ENCODE measurements around the gene CRISPLD2.
A peak's percentile ranks its signal among the peaks of the same experiment; 100 is the strongest.

Gene CRISPLD2

DNA sequence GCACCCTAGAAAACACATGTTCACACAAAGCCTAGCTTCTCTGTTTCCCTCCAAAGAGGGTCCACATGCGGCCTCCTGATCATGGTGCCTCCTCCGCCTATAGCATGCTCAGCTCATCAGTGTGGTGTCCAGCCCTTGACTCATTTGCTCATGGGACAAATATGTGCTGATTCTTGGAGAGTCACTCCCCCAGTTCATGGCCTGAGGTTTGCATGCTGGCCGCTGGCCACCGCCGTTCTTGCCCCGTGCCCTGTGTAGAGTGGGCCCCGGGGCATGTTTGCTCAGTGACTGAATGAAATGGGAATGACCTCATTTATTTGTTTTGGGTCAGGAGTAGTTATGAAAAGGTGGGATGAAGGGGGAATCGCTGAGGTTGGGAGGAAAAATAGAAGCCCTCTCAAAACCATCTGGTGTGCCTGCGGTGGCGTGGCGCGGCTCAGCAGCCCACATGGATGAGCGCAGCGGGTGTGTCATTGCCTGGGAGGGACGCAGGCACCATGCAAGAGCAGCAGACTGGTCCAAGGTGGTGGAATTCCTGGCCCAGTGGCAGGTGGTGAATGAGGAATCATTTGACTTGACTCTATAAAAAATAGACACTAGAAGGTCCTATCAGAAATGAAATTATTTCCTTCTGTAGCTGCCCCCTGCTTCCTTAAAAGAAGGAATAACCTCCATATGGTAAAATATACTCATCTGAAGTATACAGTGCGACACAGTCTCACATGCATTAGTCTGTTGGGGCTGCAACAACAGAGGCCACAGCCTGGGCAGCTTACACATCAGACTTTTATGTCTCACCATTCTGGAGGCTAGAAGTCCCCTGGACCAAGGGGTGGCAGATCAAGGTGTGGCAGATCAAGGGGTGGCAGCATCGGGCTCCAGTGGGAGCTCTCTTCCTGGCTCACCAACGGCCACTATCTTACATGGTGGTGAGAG is 31.7 kb downstream of the CRISPLD2 start (continued):
- TF ChIP-seq, protein P1, sequence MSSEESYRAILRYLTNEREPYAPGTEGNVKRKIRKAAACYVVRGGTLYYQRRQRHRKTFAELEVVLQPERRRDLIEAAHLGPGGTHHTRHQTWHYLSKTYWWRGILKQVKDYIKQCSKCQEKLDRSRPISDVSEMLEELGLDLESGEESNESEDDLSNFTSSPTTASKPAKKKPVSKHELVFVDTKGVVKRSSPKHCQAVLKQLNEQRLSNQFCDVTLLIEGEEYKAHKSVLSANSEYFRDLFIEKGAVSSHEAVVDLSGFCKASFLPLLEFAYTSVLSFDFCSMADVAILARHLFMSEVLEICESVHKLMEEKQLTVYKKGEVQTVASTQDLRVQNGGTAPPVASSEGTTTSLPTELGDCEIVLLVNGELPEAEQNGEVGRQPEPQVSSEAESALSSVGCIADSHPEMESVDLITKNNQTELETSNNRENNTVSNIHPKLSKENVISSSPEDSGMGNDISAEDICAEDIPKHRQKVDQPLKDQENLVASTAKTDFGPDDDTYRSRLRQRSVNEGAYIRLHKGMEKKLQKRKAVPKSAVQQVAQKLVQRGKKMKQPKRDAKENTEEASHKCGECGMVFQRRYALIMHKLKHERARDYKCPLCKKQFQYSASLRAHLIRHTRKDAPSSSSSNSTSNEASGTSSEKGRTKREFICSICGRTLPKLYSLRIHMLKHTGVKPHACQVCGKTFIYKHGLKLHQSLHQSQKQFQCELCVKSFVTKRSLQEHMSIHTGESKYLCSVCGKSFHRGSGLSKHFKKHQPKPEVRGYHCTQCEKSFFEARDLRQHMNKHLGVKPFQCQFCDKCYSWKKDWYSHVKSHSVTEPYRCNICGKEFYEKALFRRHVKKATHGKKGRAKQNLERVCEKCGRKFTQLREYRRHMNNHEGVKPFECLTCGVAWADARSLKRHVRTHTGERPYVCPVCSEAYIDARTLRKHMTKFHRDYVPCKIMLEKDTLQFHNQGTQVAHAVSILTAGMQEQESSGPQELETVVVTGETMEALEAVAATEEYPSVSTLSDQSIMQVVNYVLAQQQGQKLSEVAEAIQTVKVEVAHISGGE (tag by site-specific recombination; conservative IDR thresholded peaks at IDR 0.05; ENCODE audit: low read depth), result no peak
- TF ChIP-seq, protein P2, sequence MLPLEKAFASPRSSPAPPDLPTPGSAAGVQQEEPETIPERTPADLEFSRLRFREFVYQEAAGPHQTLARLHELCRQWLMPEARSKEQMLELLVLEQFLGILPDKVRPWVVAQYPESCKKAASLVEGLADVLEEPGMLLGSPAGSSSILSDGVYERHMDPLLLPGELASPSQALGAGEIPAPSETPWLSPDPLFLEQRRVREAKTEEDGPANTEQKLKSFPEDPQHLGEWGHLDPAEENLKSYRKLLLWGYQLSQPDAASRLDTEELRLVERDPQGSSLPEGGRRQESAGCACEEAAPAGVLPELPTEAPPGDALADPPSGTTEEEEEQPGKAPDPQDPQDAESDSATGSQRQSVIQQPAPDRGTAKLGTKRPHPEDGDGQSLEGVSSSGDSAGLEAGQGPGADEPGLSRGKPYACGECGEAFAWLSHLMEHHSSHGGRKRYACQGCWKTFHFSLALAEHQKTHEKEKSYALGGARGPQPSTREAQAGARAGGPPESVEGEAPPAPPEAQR (tag by site-specific recombination; IDR thresholded peaks at IDR 0.05), result no peak
- no peak for TF ChIP-seq ZNF76 (tag by site-specific recombination; IDR thresholded peaks at IDR 0.05; ENCODE audit: borderline replicate concordance, low read depth)
- no peak for TF ChIP-seq HOXA7 (CRISPR knock-in tag; IDR thresholded peaks at IDR 0.05; ENCODE audit: borderline replicate concordance)
- TF ChIP-seq ZNF366 (tag by site-specific recombination; conservative IDR thresholded peaks at IDR 0.05), result peak; percentile 91
- TF ChIP-seq ZNF426 (tag by site-specific recombination; IDR thresholded peaks at IDR 0.05), result no peak
- no peak for TF ChIP-seq ZNF416 (tag by site-specific recombination; IDR thresholded peaks at IDR 0.05)
- no peak for TF ChIP-seq ZNF175 (tag by site-specific recombination; IDR thresholded peaks at IDR 0.05)
- TF ChIP-seq ZNF138 (tag by site-specific recombination; IDR thresholded peaks at IDR 0.05; ENCODE audit: borderline replicate concordance), result no peak
- no peak for TF ChIP-seq BCL11A (tag by site-specific recombination; IDR thresholded peaks at IDR 0.05; ENCODE audit: low read depth)
- TF ChIP-seq ZNF350 (tag by site-specific recombination; IDR thresholded peaks at IDR 0.05), result no peak
- TF ChIP-seq ZNF132 (tag by site-specific recombination; IDR thresholded peaks at IDR 0.05; ENCODE audit: borderline replicate concordance), result no peak
- TF ChIP-seq ZNF514 (tag by site-specific recombination; IDR thresholded peaks at IDR 0.05), result no peak
- no peak for TF ChIP-seq GLI2 (tag by site-specific recombination; IDR thresholded peaks at IDR 0.05; ENCODE audit: borderline replicate concordance, low read depth)
- no peak for TF ChIP-seq GLI4 (tag by site-specific recombination; IDR thresholded peaks at IDR 0.05)
- TF ChIP-seq ZNF707 (tag by site-specific recombination; IDR thresholded peaks at IDR 0.05), result no peak
- TF ChIP-seq, protein P3, sequence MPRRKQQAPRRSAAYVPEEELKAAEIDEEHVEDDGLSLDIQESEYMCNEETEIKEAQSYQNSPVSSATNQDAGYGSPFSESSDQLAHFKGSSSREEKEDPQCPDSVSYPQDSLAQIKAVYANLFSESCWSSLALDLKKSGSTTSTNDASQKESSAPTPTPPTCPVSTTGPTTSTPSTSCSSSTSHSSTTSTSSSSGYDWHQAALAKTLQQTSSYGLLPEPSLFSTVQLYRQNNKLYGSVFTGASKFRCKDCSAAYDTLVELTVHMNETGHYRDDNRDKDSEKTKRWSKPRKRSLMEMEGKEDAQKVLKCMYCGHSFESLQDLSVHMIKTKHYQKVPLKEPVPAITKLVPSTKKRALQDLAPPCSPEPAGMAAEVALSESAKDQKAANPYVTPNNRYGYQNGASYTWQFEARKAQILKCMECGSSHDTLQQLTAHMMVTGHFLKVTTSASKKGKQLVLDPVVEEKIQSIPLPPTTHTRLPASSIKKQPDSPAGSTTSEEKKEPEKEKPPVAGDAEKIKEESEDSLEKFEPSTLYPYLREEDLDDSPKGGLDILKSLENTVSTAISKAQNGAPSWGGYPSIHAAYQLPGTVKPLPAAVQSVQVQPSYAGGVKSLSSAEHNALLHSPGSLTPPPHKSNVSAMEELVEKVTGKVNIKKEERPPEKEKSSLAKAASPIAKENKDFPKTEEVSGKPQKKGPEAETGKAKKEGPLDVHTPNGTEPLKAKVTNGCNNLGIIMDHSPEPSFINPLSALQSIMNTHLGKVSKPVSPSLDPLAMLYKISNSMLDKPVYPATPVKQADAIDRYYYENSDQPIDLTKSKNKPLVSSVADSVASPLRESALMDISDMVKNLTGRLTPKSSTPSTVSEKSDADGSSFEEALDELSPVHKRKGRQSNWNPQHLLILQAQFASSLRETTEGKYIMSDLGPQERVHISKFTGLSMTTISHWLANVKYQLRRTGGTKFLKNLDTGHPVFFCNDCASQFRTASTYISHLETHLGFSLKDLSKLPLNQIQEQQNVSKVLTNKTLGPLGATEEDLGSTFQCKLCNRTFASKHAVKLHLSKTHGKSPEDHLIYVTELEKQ (tag by site-specific recombination; IDR thresholded peaks at IDR 0.05; ENCODE audit: borderline replicate concordance), result no peak
- TF ChIP-seq HOXD13 (CRISPR knock-in tag; IDR thresholded peaks at IDR 0.05; ENCODE audit: borderline replicate concordance), result no peak; the same call in 1 of the 2 replicates
- TF ChIP-seq, protein P4, sequence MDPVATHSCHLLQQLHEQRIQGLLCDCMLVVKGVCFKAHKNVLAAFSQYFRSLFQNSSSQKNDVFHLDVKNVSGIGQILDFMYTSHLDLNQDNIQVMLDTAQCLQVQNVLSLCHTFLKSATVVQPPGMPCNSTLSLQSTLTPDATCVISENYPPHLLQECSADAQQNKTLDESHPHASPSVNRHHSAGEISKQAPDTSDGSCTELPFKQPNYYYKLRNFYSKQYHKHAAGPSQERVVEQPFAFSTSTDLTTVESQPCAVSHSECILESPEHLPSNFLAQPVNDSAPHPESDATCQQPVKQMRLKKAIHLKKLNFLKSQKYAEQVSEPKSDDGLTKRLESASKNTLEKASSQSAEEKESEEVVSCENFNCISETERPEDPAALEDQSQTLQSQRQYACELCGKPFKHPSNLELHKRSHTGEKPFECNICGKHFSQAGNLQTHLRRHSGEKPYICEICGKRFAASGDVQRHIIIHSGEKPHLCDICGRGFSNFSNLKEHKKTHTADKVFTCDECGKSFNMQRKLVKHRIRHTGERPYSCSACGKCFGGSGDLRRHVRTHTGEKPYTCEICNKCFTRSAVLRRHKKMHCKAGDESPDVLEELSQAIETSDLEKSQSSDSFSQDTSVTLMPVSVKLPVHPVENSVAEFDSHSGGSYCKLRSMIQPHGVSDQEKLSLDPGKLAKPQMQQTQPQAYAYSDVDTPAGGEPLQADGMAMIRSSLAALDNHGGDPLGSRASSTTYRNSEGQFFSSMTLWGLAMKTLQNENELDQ (tag by site-specific recombination; IDR thresholded peaks at IDR 0.05; ENCODE audit: low read depth), result no peak
- TF ChIP-seq ZNF121 (tag by site-specific recombination; IDR thresholded peaks at IDR 0.05), result no peak
- no peak for TF ChIP-seq ZNF433 (tag by site-specific recombination; IDR thresholded peaks at IDR 0.05; ENCODE audit: low read depth)
- no peak for TF ChIP-seq ZNF785 (tag by site-specific recombination; IDR thresholded peaks at IDR 0.05)
- TF ChIP-seq ZNF629 (tag by site-specific recombination; IDR thresholded peaks at IDR 0.05), result peak; percentile 91
- peak; percentile 83; the same call in 1 of the 2 replicates for TF ChIP-seq ZNF600 (tag by site-specific recombination; IDR thresholded peaks at IDR 0.05)
- TF ChIP-seq ZNF530 (tag by site-specific recombination; IDR thresholded peaks at IDR 0.05; ENCODE audit: low read depth), result no peak
- TF ChIP-seq ZNF221 (tag by site-specific recombination; IDR thresholded peaks at IDR 0.05; ENCODE audit: borderline replicate concordance), result no peak
- TF ChIP-seq MYNN (tag by site-specific recombination; IDR thresholded peaks at IDR 0.05; ENCODE audit: borderline replicate concordance), result peak; percentile 50; the same call in 1 of the 2 replicates
- no peak for TF ChIP-seq ZNF747 (tag by site-specific recombination; IDR thresholded peaks at IDR 0.05)
- TF ChIP-seq ZNF324 (tag by site-specific recombination; IDR thresholded peaks at IDR 0.05), result peak; percentile 58; the same call in 1 of the 2 replicates

All from HEK293 (cell line).